Measurements from ENCODE around the gene RFX7. TPM values are rescaled to one million over a fixed set of nuclear protein-coding genes. Genes with fewer than 3 reads are reported as not detected.
A peak's percentile ranks its signal among the peaks of the same experiment; 100 is the strongest.

Gene RFX7
- total RNA-seq, 2 experiments from 2014 or later, result 29.4 to 30.5 TPM

DNA sequence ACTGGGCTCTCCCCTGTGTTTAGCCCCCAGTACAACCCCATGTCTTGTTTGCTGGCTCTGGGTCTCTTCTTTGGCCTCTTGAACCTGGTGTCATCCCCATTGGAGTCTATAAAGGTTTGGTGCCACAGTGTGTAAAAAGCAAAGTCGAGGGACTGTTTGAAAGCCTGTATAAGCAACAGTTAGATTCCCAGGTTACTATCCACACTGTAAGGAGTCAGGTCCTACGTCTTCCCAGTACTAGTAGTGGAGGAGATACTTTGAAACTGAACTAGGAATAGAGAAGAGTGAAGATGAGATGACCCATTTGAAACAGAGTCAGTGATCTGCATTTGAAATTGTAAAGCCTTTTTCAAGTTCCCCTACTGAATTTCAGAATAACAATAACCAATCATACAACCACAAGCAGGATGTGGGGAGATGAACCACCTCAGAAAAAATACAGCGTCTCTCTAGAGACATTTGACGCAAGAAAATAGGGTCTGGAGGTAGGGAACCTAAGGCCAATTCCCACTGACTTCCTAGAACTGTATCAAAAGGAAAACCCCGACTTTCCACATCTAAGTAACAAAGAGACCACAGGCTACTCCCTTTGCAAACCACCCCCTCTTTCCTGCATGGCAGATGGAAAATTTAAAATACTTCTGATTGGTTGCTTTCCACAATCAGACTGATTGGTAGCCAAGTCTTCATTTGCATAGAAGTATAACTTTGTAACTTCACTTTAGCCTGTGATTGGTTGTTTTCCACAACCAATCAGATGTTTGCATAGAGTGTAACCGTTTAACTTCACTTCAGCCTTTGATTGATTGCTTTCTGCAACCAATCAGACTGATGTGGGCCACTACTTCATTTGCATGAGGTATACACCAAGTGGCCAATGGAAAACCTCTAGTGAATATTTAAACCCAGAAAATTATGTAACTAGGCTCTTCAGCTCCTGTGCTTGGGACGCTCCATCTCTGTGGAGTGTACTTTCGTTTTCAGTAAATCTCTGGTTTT lies 200.4 kb downstream of the RFX7 start:
- ATAC-seq (peak; percentile 84), DNase-seq (peak; percentile 76)
- CTCF ChIA-PET, result interaction anchor here (1.1 to 2.4 kb wide), 2 partner anchors 10 to 49 kb away, joined by 3 to 8 read pairs; no protein-coding TSS in a partner anchor
- peaks cover 50% of the 10 kb centered on the region for H3K4me1 Mint-ChIP-seq (ENCODE audit: low read depth)
- H3K4me3 Mint-ChIP-seq, result peak overlapping the region; percentile 51
- POLR2A ChIA-PET, result no interaction called here
- no peaks in the 10 kb centered on the region for H3K27me3 Mint-ChIP-seq
- peaks cover 26% of the 10 kb centered on the region for H3K36me3 Mint-ChIP-seq (ENCODE audit: low read depth)
- peak overlapping the region; percentile 98 for H3K27ac Mint-ChIP-seq
- peaks cover 25% of the 10 kb centered on the region for H3K9me3 Mint-ChIP-seq
- no peak for TF ChIP-seq CTCF (IDR thresholded peaks at IDR 0.05)
- intact Hi-C loops (cut with micrococcal nuclease), result loop anchor here (5.0 kb wide), 1 partner anchor 51 kb away; the partner anchor contains the start of gene NEDD4

GRCh38 chr15:56042498-56042897 lies 201.2 kb downstream of the RFX7 start:
- peaks cover 56% of the 10 kb centered on the region for H3K4me1 Mint-ChIP-seq (ENCODE audit: low read depth)
- POLR2A ChIA-PET, result no interaction called here
- no peak for DNase-seq
- no peak for TF ChIP-seq CTCF (IDR thresholded peaks at IDR 0.05)
- H3K27me3 Mint-ChIP-seq, result no peaks in the 10 kb centered on the region
- H3K27ac Mint-ChIP-seq, result peak overlapping the region; percentile 98
- intact Hi-C loops (cut with micrococcal nuclease), result loop anchor here (5.0 kb wide), 1 partner anchor 50 kb away; the partner anchor contains the start of gene NEDD4
- CTCF ChIA-PET, result interaction anchor here (1.1 to 1.4 kb wide), 2 partner anchors 10 to 48 kb away, joined by 3 to 4 read pairs; no protein-coding TSS in a partner anchor
- H3K9me3 Mint-ChIP-seq, result peaks cover 25% of the 10 kb centered on the region
- H3K4me3 Mint-ChIP-seq, result no peak overlapping the region
- no peak for ATAC-seq
- peaks cover 31% of the 10 kb centered on the region for H3K36me3 Mint-ChIP-seq (ENCODE audit: low read depth)

- ChIA-PET CTCF (interaction anchor here (1.1 to 1.4 kb wide), 2 partner anchors 11 to 48 kb away, joined by 3 to 4 read pairs; no protein-coding TSS in a partner anchor), POLR2A (no interaction called here)
- Mint-ChIP-seq H3K36me3 (ENCODE audit: low read depth) (peaks cover 31% of the 10 kb centered on the region), H3K4me3 (no peak overlapping the region), H3K9me3 (peaks cover 25% of the 10 kb centered on the region), H3K27me3 (no peaks in the 10 kb centered on the region), H3K27ac (peak overlapping the region; percentile 98), H3K4me1 (ENCODE audit: low read depth) (peaks cover 59% of the 10 kb centered on the region)
- intact Hi-C loops (cut with micrococcal nuclease), result loop anchor here (5.0 kb wide), 1 partner anchor 50 kb away; the partner anchor contains the start of gene NEDD4
- DNase-seq (no peak), ATAC-seq (no peak)
- TF ChIP-seq CTCF (IDR thresholded peaks at IDR 0.05), result no peak
Measured at GRCh38 chr15:56042031-56042430, 201.6 kb downstream of the RFX7 start.

- TF ChIP-seq CTCF (IDR thresholded peaks at IDR 0.05), result no peak
- ATAC-seq, result no peak
- Mint-ChIP-seq H3K4me1 (ENCODE audit: low read depth) (peaks cover 59% of the 10 kb centered on the region), H3K4me3 (no peak overlapping the region), H3K9me3 (peaks cover 23% of the 10 kb centered on the region), H3K27me3 (no peaks in the 10 kb centered on the region), H3K36me3 (ENCODE audit: low read depth) (peaks cover 34% of the 10 kb centered on the region), H3K27ac (peak overlapping the region; percentile 60)
- POLR2A ChIA-PET, result interaction anchor here (0.7 to 1.0 kb wide), 2 partner anchors 46 to 47 kb away, joined by 3 read pairs; partner anchors contain the start of gene NEDD4
- intact Hi-C loops (cut with micrococcal nuclease), result loop anchor here (5.0 kb wide), 1 partner anchor 48 kb away; the partner anchor contains the start of gene NEDD4
- peak; percentile 55 for DNase-seq
- CTCF ChIA-PET, result interaction anchor here (1.2 kb wide), 1 partner anchor 205 kb away, joined by 3 read pairs; no protein-coding TSS in a partner anchor
Measured at GRCh38 chr15:56040081-56041035, 203.3 kb downstream of the RFX7 start.

All from activated CD8-positive, alpha-beta T cell treated with anti-CD3 and anti-CD28 coated beads for 36 hours (primary cell).